HUES64 (cell line): Measurements from ENCODE around the gene MAGI1.
"Not testable (repeated sequence)": the region's sequence is repeated elsewhere in the genome, so short reads cannot be mapped to it uniquely, and the experiment has no call there.

ENCODE experiments used
- H3K27ac ChIP-seq: 2 replicates; pipeline ENCODE4 v1.7.0; 2013; ENCODE audit warnings: low read depth, low read length, inconsistent platforms
- H3K27me3 ChIP-seq: 2 replicates; pipeline ENCODE4 v1.6.1; 2013; ENCODE audit warnings: mild to moderate bottlenecking, low read length; ENCODE audit not compliant: insufficient read depth
- H3K36me3 ChIP-seq: 2 replicates; pipeline ENCODE4 v1.6.1; 2013; ENCODE audit warnings: mild to moderate bottlenecking, low read length; ENCODE audit not compliant: insufficient read depth
- H3K4me1 ChIP-seq: 2 replicates; pipeline ENCODE4 v1.6.1; 2013; ENCODE audit warnings: mild to moderate bottlenecking, low read length, moderate library complexity; ENCODE audit not compliant: insufficient read depth
- H3K4me3 ChIP-seq: 2 replicates; pipeline ENCODE4 v1.5.1; 2013; ENCODE audit warnings: mild to moderate bottlenecking, low read length, moderate library complexity
- H3K9ac ChIP-seq: 2 replicates; pipeline ENCODE4 v1.6.1; 2013; ENCODE audit warnings: mild to moderate bottlenecking, low read depth, low read length
- H3K9me3 ChIP-seq: 2 replicates; pipeline ENCODE4 v1.6.1; 2013; ENCODE audit warnings: low read depth, low read length; ENCODE audit not compliant: insufficient read depth
- WGBS: fragments of 150-250, 120-280 bp; methylation state at CpG from one replicate; pipeline ENCODE4 v1.1.7; 2013; ENCODE audit warnings: missing lambda C conversion rate; 5-methylcytosine and 5-hydroxymethylcytosine counted together

Gene MAGI1

GRCh38 chr3:65871305-65872141 lies 167.2 kb downstream of the MAGI1 start:
- Histone ChIP-seq H3K27ac (no peak overlapping the region), H3K9me3 (no peaks in the 10 kb centered on the region), H3K4me3 (no peak overlapping the region), H3K36me3 (no peaks in the 10 kb centered on the region), H3K4me1 (peaks cover 13% of the 10 kb centered on the region; the same call in 1 of the 2 replicates), H3K27me3 (no peaks in the 10 kb centered on the region), H3K9ac (no peak overlapping the region)
- WGBS = 62% methylated on average over 6 of the region's 6 CpGs

- Histone ChIP-seq H3K4me1 (peaks cover 13% of the 10 kb centered on the region; the same call in 1 of the 2 replicates), H3K27me3 (no peaks in the 10 kb centered on the region), H3K9me3 (no peaks in the 10 kb centered on the region), H3K9ac (no peak overlapping the region), H3K27ac (no peak overlapping the region), H3K36me3 (no peaks in the 10 kb centered on the region), H3K4me3 (no peak overlapping the region)
- 90% methylated on average over 9 of the region's 9 CpGs for WGBS
Observed at GRCh38 chr3:65869798-65870197, 168.9 kb downstream of the MAGI1 start.

GRCh38 chr3:65867463-65868210 lies 171.1 kb downstream of the MAGI1 start:
- Histone ChIP-seq H3K9ac (no peak overlapping the region), H3K36me3 (no peaks in the 10 kb centered on the region), H3K4me3 (no peak overlapping the region), H3K27ac (no peak overlapping the region), H3K27me3 (no peaks in the 10 kb centered on the region), H3K9me3 (no peaks in the 10 kb centered on the region), H3K4me1 (peaks cover 16% of the 10 kb centered on the region; the same call in 1 of the 2 replicates)
- WGBS = 93% methylated on average over 8 of the region's 9 CpGs

GRCh38 chr3:65864357-65864904 lies 174.3 kb downstream of the MAGI1 start:
- H3K4me1 ChIP-seq = peaks cover 3% of the 10 kb centered on the region; the same call in 1 of the 2 replicates
- 78% methylated on average over 6 of the region's 6 CpGs for WGBS

GRCh38 chr3:65861718-65862117 lies 177.0 kb downstream of the MAGI1 start:
- no peaks in the 10 kb centered on the region for H3K27me3 ChIP-seq
- peaks cover 3% of the 10 kb centered on the region; the same call in 1 of the 2 replicates for H3K4me1 ChIP-seq
- no peak overlapping the region for H3K4me3 ChIP-seq
- H3K9me3 ChIP-seq = no peaks in the 10 kb centered on the region
- no peak overlapping the region for H3K27ac ChIP-seq
- H3K9ac ChIP-seq = no peak overlapping the region
- no peaks in the 10 kb centered on the region for H3K36me3 ChIP-seq
- 85% methylated on average over 5 of the region's 5 CpGs for WGBS

More at GRCh38 chr3:65864357-65864904, 174.3 kb downstream of the MAGI1 start:
- H3K36me3 ChIP-seq = no peaks in the 10 kb centered on the region
- no peak overlapping the region for H3K9ac ChIP-seq
- H3K27me3 ChIP-seq = no peaks in the 10 kb centered on the region
- no peaks in the 10 kb centered on the region for H3K9me3 ChIP-seq
- no peak overlapping the region for H3K27ac ChIP-seq
- H3K4me3 ChIP-seq = no peak overlapping the region

GRCh38 chr3:65859612-65860011 lies 179.1 kb downstream of the MAGI1 start:
- H3K27me3 ChIP-seq, H3K36me3 ChIP-seq, H3K9ac ChIP-seq, H3K9me3 ChIP-seq, H3K4me3 ChIP-seq, H3K27ac ChIP-seq, H3K4me1 ChIP-seq: not testable (repeated sequence)
- WGBS = 95% methylated on average over 7 of the region's 7 CpGs

GRCh38 chr3:65858749-65859148 lies 180.0 kb downstream of the MAGI1 start:
- H3K27ac ChIP-seq = no peak overlapping the region
- WGBS = 97% methylated on average over 6 of the region's 6 CpGs
- H3K4me3 ChIP-seq = no peak overlapping the region
- H3K9ac ChIP-seq = no peak overlapping the region
- no peaks in the 10 kb centered on the region for H3K9me3 ChIP-seq
- peaks cover 10% of the 10 kb centered on the region for H3K4me1 ChIP-seq
- H3K36me3 ChIP-seq = no peaks in the 10 kb centered on the region
- no peaks in the 10 kb centered on the region for H3K27me3 ChIP-seq

- H3K36me3 ChIP-seq = no peaks in the 10 kb centered on the region
- H3K27me3 ChIP-seq = no peaks in the 10 kb centered on the region
- H3K9me3 ChIP-seq = no peaks in the 10 kb centered on the region
- H3K4me1 ChIP-seq = peaks cover 6% of the 10 kb centered on the region
- H3K27ac ChIP-seq = no peak overlapping the region
- no peak overlapping the region for H3K4me3 ChIP-seq
- WGBS = 89% methylated on average over 3 of the region's 3 CpGs
- H3K9ac ChIP-seq = no peak overlapping the region
Observed at GRCh38 chr3:65857327-65857726, 181.4 kb downstream of the MAGI1 start.

- Histone ChIP-seq H3K27me3 (no peaks in the 10 kb centered on the region), H3K36me3 (no peaks in the 10 kb centered on the region), H3K4me3 (no peak overlapping the region), H3K4me1 (peaks cover 6% of the 10 kb centered on the region), H3K27ac (no peak overlapping the region), H3K9me3 (no peaks in the 10 kb centered on the region), H3K9ac (no peak overlapping the region)
- WGBS = 82% methylated on average over 2 of the region's 2 CpGs
Observed at GRCh38 chr3:65856907-65857306, 181.8 kb downstream of the MAGI1 start.

- Histone ChIP-seq H3K27ac (no peak overlapping the region), H3K27me3 (no peaks in the 10 kb centered on the region), H3K4me3 (no peak overlapping the region), H3K9me3 (no peaks in the 10 kb centered on the region), H3K4me1 (peaks cover 6% of the 10 kb centered on the region), H3K36me3 (no peaks in the 10 kb centered on the region), H3K9ac (no peak overlapping the region)
- WGBS = 94% methylated on average over 3 of the region's 4 CpGs
Observed at GRCh38 chr3:65855370-65856100, 183.2 kb downstream of the MAGI1 start.
